LNCaP clone FGC (cell line): Measurements from ENCODE around the gene CLSTN2.

Experiments
- DNase-seq: peaks from one replicate; pipeline ENCODE4 v3.0.0-alpha.2; 2011; ENCODE audit warnings: low read depth
- H3K4me3 ChIP-seq: 2 replicates; pipeline ENCODE4 v1.5.1; 2011; ENCODE audit warnings: mild to moderate bottlenecking, low read depth, low read length, control low read depth
- TF ChIP-seq, protein P1 (sequence below): IDR thresholded peaks from 2 replicates; pipeline ENCODE4 v1.5.1; 2012; ENCODE audit warnings: mild to moderate bottlenecking; ENCODE audit not compliant: control insufficient read depth, insufficient read depth; ENCODE audit errors: extremely low read depth

CLSTN2 gene

GRCh38 chr3:140134231-140134965, 199.4 kb downstream of the CLSTN2 start:
- H3K4me3 ChIP-seq: no peak overlapping the region
- TF ChIP-seq, protein P1, sequence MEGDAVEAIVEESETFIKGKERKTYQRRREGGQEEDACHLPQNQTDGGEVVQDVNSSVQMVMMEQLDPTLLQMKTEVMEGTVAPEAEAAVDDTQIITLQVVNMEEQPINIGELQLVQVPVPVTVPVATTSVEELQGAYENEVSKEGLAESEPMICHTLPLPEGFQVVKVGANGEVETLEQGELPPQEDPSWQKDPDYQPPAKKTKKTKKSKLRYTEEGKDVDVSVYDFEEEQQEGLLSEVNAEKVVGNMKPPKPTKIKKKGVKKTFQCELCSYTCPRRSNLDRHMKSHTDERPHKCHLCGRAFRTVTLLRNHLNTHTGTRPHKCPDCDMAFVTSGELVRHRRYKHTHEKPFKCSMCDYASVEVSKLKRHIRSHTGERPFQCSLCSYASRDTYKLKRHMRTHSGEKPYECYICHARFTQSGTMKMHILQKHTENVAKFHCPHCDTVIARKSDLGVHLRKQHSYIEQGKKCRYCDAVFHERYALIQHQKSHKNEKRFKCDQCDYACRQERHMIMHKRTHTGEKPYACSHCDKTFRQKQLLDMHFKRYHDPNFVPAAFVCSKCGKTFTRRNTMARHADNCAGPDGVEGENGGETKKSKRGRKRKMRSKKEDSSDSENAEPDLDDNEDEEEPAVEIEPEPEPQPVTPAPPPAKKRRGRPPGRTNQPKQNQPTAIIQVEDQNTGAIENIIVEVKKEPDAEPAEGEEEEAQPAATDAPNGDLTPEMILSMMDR: no peak
- DNase-seq: no peak

DNA sequence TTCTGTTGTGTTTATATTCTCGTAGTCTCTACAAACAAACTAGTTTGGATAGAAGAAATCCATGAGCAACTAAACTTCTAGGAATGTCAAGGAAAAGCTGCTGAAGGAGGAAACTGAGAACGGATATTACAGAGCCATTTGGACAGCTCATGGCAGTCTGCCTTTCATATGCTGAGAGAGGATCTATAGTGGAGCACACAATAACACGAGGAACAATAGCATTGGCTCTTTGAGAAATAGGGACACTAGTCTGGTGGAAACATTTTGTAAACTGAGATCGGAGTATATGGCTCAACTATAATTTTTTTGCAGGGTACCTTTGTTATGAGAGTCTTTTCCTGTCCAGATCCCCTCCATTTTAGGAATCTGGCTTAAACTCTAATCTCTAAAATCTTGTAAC, 200.5 kb downstream of the CLSTN2 start:
- DNase-seq: no peak
- TF ChIP-seq, protein P1: no peak
- H3K4me3 ChIP-seq: no peak overlapping the region

GRCh38 chr3:140143367-140144069, 208.5 kb downstream of the CLSTN2 start:
- H3K4me3 ChIP-seq: no peak overlapping the region
- TF ChIP-seq, protein P1: no peak
- DNase-seq: no peak

GRCh38 chr3:140145528-140145927, 210.5 kb downstream of the CLSTN2 start:
- no peak overlapping the region for H3K4me3 ChIP-seq
- DNase-seq: no peak
- TF ChIP-seq, protein P1: no peak

DNA sequence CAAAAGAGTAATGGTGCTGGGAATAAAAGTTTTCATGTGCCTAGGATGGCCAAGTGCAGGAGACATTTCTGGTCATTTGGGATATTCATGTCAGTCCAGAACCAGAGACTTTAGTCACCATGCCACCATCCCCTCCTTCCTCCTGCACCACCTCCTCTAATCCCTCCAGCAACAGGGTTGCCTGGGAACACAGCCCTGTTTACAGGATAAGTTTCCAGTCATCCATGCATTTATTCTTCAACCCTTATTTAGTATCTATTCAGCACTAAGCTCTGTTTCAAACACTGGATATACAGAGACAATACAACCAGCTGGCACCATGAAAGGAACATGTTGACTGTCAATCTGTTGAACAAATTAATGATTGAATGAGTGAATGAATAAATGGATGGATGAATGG, 211.7 kb downstream of the CLSTN2 start:
- TF ChIP-seq, protein P1: no peak
- DNase-seq: no peak

DNA sequence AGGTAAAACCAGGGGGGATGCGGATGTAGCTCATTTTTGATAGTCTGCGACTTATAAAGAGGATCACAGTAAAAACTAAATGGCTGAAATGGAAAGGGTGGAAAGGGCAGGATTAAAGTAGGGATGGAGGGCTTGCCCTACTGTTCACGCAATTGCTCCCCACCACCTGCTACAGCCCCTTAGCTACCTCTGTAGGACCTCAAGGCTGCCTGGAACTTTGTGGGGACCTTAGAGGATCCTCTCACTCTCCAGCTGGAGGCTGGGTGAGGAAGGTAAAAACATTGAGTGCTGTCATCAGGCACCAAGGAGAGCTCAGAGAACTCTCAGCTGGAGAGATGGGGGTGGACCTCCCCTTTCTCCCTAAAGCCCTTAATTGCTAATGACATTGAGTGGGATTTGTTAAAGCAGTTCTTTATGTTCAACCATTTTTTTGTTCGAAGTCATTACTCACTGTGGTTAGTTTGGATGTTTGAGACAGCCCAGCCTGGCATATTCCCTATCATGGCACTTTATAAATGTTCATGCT, 213.0 kb downstream of the CLSTN2 start:
- no peak for DNase-seq
- no peak overlapping the region for H3K4me3 ChIP-seq
- TF ChIP-seq, protein P1: no peak

More for the DNA sequence above, 211.7 kb downstream of the CLSTN2 start:
- no peak overlapping the region for H3K4me3 ChIP-seq
